ENCODE results near the gene POM121.
A peak's percentile ranks its signal among the peaks of the same experiment; 100 is the strongest.
"Not testable (repeated sequence)": the region's sequence is repeated elsewhere in the genome, so short reads cannot be mapped to it uniquely, and the experiment has no call there.

POM121 gene

DNA sequence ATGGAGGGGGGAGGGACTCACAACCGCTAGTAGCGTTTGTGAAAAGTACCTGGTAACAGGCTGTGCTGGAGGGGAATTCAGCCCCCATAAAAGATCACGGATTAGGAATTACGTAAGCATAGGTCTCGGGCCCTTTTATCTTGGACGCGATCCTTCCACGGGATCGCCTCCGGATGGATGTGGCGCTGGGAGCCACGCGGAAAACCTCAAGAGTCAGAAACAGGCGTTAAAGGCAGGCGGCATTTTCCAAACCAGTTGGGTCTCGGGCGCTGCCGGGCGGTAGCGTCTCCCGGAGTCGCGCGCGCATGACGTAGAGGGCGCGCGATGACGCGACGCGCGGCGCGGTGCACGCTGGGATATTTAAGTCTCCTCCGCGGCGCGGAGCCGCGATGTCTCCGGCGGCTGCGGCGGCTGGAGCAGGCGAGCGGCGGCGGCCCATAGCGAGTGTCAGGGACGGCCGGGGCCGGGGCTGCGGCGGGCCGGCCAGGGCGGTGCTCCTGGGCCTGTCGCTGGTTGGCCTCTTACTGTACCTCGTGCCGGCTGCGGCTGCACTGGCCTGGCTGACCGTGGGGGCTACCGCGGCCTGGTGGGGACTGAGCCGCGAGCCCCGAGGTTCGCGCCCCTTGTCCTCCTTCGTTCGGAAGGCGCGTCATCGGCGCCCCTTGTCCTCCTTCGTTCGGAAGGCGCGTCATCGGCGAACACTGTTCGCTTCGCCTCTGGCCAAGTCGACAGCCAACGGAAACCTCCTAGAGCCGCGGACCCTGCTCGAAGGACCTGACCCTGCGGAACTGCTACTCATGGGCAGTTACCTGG is at the start of gene POM121:
Gene POM121, plus strand, starts transcription at position 363 of the 813 bp plus-strand sequence. Its CDS starts 27 bp downstream, at position 390.
- peak; percentile 66 for DNase-seq

DNA sequence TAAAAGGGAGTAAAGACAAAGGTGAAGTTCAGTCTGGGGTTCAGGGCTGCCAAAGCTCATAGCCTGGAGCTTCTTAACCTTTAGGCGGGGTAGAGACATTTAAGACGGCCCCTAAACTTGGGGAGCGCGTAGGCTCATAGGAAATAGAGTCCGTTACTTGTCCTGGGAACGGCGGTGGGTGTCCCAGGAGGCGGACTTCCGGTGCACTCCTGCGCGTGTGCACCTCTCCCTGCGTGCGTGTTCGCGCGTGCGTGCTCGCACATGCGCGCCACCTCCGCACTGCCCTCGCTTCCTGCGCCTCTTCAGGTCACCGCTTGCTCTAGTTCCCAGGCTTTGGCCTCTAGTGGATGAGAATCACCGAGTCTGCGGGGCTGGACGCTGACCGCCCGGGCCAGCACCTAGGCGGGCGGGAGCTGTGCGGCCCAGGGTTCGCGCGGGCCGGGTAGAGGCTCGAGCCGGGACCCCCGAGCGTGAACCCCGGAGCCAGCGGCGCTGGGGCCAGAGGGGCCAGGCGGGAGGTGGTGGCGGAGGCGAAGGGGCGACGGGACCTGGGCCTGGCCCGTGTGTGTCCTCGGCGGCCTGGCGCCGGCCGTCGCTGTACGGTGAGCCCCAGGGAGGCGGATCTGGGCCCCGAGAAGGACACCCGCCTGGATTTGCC is 45.7 kb upstream of the POM121 start:
- DNase-seq = peak; percentile 50

DNA sequence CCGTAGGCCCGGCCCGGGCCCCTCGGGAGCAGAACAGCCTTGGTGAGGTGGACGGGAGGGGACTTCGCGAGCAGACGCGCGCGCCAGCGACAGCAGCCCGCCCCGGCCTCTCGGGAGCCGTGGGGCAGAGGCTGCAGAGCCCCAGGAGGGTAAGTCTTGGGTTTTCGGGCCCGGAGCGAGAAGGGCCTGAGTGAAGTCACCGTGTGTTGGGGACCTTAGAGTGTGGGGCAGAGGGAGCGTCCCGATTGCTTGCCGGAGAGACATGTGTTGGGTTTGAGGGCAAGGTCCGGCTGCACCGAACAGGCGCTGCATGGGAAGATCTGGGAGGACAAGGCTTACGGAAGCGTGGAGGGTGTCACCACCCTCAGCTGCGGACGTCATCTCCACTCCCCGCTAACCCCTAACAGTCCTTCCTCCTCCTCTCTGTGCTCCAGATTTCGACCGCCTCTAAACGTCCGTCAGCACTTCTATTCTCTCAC is 45.1 kb upstream of the POM121 start:
- not testable (repeated sequence) for DNase-seq

DNA sequence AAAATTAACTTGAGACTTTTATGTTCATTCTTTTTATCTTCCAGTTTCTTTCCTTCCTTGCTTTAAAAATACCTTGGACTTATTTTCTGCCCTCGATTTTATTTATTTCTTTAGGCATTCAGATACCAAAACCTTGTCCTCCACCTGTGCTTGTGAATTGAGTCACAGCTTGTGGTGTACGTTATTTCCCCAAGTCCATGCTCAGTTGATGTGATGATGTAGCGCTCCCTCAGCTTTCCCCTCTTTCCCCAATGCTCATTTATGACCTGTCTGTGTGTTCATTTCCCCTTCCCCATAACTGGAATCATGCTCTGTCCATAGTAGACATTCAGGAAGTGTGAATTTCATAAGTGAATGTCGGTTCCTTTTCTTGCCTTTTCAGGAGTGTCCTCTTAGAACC is 33.1 kb upstream of the POM121 start:
- not testable (repeated sequence) for DNase-seq

DNA sequence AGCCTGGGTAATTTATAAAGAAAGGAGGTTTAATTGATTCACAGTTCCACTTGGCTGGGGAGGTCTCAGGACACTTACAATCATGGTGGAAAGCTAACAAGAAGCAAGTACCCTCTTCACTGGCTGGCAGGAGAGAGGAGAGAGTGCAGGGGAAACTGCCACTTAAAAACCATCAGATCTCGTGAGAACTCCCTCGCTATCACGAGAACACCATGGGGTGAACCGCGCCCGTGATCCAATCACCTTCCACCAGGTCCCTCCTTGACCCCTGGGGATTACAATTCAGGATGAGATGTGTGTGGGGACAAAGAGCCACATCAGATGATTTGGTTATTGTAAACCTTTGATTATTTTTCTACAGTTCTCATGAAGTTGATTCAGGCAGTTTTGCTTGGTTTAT is 20.2 kb upstream of the POM121 start:
- DNase-seq = not testable (repeated sequence)

DNA sequence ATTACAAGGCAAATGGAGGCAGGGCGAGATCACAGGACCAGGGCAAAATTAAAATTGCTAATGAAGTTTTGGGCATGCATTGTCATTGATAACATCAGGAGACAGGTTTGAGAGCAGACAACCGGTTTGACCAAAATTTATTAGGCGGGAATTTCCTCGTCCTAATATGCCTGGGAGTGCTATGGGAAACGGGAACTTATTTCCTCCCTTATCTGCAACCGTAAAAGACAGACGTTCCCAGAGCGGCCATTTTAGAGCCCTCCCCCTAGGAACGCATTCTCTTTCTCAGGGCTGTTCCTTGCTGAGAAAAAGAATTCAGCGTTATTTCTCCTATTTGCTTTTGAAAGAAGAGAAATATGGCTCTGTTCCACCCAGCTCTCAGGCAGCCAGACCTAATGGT is 16.5 kb upstream of the POM121 start:
- DNase-seq = not testable (repeated sequence)

DNA sequence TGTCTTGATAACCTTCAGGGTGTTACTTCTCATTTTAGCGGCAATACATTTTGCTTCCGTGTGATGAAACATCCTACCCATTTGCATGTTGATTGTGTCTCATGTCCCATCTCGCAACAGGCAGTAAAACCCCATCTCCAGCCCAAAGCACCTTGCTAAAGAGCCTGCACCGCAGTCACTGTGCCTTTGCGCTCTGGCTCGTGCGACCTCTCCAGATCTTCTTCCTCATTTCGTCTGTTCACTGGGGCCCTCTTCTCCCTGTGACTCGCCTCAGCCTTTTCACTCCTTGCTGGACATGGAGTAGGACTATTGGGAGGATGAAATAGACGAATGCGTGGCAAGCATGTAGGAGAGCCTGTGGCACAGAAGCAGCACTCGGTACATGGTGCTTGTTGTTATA is 13.5 kb upstream of the POM121 start:
- not testable (repeated sequence) for DNase-seq

DNA sequence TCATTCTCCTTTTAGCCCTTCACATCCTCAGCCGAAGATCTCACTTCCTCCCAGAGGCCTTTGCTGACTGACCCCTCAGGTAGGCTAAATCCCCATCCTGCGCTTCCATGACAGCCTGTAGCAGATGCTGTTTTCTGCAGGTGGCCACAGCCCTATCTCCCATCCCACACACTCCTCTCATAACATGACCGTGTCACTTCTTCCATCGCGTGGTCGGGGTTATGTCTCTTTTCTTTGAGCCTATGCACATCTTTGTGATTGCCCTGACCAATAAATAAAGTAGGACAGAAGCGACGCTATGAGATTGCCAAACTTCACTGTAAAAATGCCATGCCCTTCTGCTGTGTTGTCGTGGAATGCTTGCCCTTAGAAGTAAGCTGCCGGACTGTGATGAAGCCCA is 11.1 kb upstream of the POM121 start:
- DNase-seq = not testable (repeated sequence)

DNA sequence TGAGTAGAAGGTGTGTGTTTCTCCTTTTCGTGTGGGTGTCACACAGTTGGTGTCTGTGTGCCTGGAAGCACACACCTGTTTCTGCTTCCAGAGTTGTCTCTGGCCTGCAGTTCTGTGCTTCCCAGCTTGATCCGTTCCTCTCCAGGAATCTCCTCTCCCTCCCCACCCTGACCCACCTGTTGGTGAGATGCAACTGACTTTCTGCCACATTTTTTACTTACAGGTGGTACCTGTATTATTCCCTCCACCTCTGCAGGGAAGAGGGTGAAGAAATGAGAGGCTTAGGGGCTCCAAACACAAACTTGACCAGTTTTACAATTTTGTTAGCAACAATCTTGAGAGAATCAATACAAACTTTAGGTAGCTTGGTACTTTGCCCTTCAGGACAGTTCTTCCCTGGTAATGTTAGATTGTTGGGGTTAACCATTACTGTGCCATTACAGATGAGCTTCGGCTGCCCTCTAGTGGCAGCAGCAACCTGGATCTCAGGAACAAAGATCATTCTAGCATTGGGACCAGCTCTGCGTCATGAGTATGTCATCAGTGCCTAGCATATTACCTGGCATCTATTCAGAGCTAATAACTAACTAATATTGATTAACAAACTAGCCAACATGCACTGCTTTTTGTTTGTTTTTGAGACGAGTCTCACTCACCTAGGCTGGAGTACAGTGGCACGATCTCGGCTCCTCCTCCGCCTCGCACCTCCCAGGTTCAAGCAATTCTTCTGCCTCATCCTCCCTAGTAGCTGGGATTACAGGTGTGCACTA is 10.0 kb upstream of the POM121 start:
- DNase-seq = peak; percentile 24

DNA sequence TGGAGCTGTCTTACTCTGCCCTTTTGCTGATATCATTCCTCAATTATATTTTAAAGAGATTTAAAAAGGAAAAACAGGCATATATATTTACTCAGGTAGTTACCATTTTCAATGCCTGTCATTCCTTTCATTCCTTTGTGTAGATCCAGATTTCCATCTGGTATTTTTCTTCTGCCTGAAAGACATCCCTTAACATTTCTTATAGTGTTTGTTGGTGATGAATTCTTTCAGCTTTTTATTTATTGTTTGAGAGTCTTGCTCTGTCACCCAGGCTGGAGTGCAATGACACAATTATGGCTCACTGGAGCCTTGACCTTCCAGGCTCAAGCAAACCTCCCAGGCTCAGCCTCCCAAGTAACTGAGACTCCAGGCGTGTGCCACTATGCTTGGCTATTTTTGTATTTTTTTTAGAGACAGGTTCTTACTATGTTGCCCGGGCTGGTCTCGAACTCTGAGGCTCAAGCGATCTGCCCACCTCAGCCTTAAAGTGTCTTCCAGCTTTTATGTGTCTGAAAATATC is 5.6 kb upstream of the POM121 start:
- no peak for DNase-seq

DNA sequence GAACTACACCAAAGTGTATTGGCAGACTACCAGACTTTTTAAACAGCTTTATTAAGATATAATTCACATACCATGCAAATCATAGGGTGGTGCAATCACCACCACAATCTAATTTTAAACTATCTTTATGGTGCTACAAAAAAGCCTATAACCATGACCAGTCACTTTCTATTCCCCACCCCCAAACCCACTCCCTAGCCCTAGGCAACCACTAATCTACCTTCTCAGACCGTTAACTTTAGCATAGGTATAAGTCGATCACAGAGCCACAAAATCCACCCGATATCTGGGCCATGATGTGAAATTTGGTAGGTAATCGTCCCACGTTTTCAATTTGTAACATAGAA is 536 bp upstream of the POM121 start:
- DNase-seq = no peak

DNA sequence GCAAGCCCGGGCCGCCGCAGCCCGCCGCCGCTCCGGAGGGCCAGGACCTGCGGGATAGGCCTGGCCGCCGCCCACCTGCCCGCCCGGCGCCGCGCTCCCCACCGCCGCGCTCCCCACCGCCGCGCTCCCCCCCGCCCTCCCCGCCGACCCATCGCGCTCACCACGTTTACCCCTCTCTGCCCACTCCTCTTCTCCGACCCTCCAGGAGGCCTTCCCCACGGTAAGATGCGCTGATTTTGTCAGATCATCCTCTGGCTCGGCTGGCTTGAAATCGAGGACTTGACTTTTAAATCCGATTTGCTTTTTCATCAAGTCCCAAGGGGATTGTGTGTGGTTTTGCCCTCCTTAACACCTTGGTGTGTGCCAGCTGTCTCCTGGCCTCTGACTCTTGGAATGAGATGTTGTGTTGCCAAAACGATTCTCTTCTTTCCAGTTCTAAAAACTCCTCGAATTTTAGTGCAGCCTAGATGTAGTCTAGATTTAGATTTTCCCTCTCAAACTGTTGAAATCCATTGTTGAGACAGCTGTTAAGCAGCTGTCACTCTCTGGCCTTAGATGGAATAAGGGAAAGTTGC is 738 bp downstream of the POM121 start:
- DNase-seq = no peak

DNA sequence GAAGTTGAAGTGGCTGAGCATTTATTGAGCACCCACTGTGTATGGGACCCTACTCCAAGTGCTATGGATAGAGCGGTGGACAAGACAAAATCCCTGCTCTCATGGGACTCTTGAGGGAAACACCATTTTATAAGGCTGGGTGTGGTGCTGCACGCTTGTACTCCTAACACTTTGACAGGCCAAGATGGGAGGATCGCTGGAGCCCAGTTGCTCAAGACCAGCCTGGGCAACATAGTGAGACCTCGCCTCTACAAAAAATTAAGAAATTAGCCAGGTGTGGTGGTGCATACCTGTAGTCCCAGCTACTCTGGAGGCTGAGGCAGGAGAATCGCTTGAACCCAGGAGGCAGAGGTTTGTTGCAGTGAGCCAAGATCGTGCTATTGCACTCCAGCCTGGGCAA is 2.9 kb downstream of the POM121 start:
- DNase-seq = not testable (repeated sequence)

DNA sequence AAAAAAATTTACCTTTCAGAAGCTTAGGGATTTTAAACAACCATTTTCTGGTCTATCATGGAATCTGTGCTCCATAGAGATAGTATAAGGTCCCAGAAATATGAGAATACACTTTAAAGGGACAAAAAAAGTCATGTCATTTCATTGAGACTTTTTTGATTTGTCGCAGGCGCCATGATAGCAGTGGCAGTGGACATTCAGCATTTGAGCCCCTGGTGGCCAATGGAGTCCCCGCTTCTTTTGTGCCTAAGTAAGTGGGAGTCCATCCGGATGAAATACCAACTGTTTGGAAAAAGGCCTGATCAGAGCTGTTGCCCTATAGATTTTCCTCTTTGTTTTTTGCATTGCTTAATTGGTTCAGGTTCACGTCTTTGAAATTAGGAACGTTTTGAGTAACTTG is 3.3 kb downstream of the POM121 start:
- DNase-seq = not testable (repeated sequence)

DNA sequence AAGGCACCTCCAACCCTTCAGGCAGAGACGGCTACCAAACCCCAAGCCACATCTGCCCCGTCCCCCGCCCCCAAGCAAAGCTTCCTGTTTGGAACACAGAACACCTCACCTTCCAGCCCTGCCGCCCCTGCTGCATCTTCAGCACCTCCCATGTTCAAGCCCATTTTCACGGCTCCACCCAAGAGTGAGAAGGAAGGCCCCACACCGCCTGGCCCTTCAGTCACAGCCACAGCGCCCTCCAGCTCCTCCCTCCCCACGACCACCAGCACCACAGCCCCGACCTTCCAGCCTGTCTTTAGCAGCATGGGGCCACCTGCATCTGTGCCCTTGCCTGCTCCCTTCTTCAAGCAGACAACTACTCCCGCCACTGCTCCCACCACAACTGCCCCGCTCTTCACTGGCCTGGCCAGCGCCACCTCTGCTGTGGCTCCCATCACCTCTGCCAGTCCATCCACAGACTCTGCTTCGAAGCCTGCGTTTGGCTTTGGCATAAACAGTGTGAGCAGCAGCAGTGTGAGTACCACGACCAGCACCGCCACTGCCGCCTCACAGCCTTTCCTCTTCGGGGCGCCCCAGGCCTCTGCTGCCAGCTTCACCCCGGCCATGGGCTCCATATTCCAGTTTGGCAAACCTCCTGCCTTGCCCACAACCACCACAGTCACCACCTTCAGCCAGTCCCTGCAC is 17.3 kb downstream of the POM121 start:
- not testable (repeated sequence) for DNase-seq

DNA sequence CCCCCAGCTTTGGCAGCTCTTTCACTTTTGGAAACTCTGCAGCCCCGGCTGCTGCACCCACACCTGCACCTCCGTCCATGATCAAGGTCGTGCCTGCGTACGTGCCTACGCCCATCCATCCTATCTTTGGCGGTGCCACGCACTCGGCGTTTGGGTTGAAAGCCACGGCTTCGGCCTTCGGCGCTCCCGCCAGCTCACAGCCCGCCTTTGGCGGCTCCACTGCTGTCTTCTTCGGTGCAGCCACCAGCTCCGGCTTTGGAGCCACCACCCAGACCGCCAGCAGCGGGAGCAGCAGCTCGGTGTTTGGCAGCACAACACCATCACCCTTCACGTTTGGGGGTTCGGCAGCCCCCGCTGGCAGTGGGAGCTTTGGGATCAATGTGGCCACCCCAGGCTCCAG is 18.1 kb downstream of the POM121 start:
- not testable (repeated sequence) for DNase-seq

DNA sequence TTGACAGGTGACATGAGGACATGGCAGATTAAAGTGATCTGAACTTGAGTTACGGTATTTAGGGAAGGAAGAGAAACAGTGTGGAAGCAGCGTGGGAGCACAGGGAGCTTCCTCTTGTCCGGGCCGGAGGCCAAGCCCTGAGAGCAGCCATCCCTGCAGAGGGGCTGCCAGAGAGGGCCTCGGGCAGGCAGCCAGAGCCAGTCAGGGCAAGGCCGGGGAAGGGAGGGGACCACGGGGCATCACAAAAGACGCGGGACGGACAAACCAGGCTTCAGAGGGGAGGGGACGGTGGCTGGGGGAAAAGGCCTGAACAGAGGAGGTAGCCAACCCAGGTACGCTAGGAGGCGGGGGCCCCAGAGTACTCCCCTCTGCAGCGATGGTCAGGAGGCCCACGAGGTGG is 20.0 kb downstream of the POM121 start:
- not testable (repeated sequence) for DNase-seq

DNA sequence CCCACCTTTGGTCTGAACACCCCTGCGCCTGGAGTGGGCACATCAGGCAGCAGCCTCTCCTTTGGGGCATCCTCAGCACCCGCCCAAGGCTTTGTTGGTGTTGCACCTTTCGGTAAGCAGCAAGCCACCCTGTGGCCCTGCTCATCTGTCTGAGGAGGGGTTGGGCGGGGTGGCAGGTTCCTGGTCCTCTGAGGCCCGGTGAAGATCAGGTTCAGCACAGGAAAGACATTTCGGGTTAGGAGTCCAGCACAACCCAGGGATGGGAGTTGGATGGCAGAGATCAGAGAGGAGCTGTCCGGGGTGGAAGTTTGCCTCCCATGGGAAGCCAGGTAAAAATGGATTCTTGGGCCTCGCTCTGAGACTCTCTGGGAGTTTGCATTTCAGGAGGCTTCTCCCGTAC is 20.7 kb downstream of the POM121 start:
- DNase-seq = not testable (repeated sequence)

DNA sequence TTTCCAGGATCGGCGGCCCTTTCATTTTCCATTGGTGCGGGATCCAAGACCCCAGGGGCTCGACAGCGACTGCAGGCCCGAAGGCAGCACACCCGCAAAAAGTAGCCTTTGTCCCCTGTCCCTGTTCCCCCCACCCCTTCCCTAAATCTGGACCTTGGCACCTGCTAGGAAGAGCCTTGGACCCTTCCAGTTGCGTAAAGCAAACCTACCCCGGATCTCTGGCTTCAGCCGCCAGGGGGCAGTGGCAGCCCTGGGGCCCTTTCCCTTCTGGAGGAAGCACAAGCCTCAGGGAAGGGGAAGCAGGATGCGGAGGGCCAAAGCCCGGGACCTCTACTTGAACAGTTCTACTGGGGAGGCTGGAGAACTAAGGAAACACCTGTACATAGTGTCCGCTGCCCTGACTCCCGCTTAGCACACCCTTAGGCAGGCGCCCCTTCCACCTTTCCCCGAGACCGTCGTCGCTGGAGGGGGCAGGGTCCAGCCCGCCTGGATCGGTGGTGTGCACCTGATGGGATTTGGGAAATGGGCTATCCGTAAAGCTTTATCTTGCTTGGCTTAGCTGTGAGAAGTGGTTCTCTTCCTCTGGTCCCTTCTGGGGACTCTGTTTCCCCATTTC is 21.3 kb downstream of the POM121 start:
- not testable (repeated sequence) for DNase-seq

DNA sequence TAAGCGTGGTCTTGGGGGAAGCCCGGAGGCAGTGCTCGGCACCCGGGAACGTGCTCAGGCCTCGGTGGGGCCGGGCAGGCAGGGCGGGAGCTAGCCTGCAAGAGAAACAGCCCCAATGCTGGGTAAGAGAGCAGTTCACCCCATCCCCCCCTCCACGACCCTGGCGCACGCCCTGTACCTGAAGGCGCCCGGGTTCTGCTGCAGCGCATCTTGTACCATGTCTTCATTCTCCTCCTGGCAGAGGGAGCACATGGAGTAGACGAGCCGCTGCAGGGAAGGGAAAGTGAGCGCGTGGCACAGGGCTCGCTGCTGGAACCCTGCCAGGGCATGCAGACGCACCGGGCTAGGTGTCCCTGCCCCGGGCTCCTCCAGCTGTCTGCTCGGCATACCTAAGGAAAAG is 23.8 kb downstream of the POM121 start:
- not testable (repeated sequence) for DNase-seq

DNA sequence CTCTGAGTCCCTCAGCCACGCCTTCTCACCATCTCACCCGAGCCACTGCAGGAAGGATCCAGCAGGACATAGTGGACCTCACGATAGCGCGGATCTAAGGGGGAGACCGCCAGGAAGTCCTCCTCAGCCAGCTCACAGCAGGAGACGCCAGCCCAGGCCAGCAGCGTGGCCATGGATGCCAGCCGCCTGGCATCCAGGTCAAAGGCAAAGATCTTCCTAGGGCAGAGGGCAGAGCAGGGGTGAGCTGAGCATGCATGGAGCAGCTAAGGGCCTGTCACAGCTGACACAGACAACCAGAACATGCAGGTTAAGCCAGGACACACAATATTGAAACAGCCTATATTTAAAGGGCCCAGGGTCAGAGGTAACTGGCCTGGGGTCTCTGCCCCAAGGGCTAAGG is 24.4 kb downstream of the POM121 start:
- not testable (repeated sequence) for DNase-seq

DNA sequence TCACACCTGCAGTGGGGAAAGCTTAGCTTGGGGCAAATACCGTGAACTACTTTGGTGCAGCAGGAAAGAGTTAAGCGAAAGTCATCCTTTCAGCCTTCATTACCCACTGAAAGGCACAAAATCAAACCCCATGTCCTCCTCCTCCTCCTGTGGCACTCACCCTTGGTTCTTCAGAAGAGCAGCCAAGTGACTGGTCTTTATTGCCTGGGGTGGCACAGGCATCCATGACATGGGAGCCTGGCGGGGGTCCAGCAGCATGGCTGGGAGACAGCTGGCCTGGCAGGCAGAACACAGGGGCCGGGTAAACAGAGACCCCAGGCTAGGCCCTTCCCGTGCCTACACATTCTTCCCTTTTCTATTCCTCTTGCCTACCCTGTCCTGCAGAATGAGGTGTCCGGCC is 24.8 kb downstream of the POM121 start:
- DNase-seq = not testable (repeated sequence)
